ENCODE measurements around the gene HYAL2.

The HYAL2 gene

DNA sequence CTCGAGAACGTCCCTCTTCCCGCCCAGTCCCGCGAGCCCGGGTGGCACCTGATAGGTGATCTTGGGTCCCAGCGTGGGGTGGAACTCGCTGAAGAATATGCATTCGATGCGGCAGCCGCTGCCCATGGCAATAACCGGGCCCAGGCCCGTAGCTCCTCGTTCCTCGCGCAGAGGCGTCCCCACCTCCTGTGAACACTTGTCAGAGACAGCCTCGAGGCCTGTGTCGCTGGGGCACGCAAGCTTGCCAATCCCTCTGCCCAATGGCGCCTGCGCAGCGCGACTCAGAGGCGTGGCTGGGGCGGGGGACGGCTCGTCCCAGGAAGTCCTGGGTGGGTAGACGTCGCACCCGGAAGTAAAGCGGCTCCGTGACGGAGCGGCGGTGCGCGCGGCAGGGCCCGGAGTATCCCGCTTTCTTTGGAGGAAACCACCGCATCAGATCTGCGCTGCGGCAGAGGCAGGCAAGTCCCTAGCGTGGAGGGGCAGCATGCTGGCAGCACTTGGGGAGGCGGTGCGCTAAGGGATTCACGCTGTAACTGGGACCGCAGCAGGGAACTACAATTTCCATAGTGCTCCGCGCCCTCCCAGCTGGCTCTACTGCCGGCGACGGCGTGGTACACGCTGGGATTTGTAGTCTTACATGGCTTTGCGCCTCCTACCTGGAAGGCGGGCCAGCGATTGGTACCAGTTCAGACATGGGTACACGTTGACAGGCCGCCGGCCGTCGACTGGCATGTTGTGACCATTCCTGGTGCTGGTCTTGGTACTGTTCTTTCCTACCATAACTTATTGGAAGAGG lies 28.2 kb upstream of the HYAL2 start, which contains the start of the genes CYB561D2 and NPRL2:
CYB561D2 (plus strand) TSS at position 336 of the 796 bp plus-strand sequence. CDS start 572 bp downstream, outside the sequence.
NPRL2 (minus strand) TSS at position 249 of the 796 bp plus-strand sequence; CDS start at position 126, 123 bp downstream.
- peak; percentile 100 for DNase-seq

GRCh38 chr3:50350213-50350526 lies 27.6 kb upstream of the HYAL2 start:
- no peak for DNase-seq

DNA sequence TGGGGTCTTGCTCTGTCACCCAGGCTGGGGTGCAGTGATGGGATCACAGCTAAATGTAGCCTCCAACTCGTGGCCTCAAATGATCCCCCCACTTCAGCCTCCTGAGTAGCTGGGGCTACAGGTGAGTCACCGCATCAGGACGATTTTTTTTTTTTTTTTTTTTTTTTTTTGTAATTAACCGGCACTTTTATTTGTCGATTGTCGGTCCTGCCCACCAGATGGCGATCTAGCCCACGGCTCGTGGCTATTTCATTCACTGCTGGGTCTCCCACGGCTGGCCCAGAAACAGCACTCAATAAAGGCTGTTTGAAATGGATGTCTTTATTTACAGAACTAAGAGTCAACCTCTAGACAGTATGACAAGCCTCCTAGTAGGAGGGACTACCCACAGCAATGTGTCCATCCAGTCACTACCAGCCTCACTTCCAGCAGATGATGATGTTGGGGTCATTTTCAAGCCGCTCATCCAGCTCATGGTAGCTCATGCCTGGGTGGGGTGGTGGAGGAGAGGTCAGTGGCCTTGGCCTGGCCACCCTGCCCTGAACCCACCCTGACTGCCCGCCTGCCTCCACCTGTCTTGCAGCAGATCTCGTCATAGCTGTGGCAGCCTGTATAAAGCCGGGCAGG lies 24.8 kb upstream of the HYAL2 start:
- peak; percentile 86 for DNase-seq

- peak; percentile 88 for DNase-seq
These were observed 23.2 kb upstream of the HYAL2 start, which contains the start of gene ZMYND10 for GRCh38 chr3:50345586-50346234. ZMYND10 (minus strand) TSS chr3:50345732; CDS start chr3:50345579, 153 bp downstream.

DNA sequence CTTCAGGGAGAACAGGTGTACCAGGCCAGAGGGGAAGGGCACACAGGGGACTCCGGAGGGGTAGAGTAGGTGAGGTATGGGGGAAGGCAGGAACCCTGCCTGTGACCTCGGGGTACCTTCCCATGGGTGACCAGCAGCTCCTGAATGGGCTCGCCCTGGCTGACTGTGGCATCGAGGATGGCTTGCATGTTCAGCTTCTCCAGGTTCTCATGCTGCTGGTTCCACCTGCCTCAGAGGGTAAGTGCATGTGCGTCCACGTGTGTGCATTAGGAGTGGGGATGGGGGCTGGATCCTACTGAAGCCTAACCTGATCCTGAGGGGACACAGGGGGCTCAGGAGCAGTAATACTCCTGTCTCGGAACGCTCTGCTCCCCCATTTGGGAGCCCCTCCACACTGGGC lies 22.5 kb upstream of the HYAL2 start:
- DNase-seq = no peak

DNA sequence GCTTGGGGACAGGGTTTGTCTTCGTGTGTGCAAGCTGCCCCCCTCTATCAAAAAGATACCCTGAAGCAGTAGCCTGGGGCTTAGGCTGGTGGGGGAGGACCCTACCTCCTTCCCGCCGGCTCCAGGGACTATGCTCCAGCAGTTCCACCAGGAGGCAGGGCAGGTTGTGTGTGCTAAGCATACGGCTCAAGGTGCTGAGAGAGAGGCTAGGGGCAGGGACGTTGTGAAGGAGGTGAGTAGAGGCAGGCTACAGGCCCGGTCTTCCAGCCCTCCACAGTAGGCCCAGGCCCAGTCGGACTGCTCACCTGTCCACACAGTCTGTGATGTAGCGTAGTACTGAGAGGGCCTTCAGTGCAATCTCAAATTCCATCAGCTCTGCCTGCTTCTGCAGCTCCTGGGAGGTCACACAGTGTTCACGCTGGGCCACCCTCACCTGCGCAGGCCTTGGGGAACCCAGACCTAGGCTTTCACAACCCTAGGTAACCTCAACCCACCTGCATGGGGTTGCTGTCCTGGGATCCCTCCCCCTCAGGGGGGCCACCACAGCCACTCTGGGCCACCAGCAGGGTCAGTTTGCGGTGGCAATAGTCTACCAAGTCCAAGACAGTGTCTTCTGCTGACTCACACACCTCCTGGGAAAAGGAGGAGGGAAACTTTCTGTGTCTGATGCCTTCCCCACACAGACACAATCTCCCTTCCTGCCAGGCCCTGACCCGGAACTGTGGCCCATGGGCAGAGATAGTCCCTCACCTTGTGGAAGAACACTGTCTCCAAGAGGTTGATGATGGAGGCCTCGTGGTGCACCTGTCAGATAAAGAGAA lies 20.5 kb upstream of the HYAL2 start:
- DNase-seq = no peak

- DNase-seq = no peak
These were observed 19.6 kb upstream of the HYAL2 start for GRCh38 chr3:50341996-50342650.

GRCh38 chr3:50341537-50341936 lies 19.0 kb upstream of the HYAL2 start:
- DNase-seq = peak; percentile 72

DNA sequence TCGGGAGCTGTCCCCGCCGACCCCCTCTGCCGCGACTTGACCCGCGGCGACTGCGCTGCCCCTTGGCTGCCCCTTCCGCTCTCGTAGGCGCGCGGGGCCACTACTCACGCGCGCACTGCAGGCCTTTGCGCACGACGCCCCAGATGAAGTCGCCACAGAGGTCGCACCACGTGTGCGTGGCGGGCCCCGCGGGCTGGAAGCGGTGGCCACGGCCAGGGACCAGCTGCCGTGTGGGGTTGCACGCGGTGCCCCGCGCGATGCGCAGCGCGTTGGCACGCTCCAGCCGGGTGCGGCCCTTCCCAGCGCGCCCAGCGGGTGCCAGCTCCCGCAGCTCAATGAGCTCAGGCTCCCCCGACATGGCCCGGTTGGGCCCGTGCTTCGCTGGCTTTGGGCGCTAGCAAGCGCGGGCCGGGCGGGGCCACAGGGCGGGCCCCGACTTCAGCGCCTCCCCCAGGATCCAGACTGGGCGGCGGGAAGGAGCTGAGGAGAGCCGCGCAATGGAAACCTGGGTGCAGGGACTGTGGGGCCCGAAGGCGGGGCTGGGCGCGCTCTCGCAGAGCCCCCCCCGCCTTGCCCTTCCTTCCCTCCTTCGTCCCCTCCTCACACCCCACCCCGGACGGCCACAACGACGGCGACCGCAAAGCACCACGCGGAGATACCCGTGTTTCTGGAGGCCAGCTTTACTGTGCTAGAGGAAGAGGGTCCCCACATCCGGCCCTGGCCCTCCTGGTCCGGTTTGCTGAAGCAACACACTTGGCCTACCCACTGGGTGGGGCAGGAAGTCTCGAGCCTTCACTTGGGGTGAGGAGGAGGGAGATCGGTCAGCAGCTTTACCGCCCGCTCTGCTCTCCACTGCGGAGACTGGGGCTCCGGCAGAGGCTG lies 18.1 kb upstream of the HYAL2 start, which contains the start of gene RASSF1:
RASSF1 (minus strand) TSS at position 389 of the 882 bp plus-strand sequence; CDS start at position 358, 31 bp downstream.
- peak; percentile 88 for DNase-seq

GRCh38 chr3:50340147-50340447 lies 17.6 kb upstream of the HYAL2 start:
- no peak for DNase-seq

- peak; percentile 67 for DNase-seq
These were observed 17.1 kb upstream of the HYAL2 start for GRCh38 chr3:50339485-50340146.

DNA sequence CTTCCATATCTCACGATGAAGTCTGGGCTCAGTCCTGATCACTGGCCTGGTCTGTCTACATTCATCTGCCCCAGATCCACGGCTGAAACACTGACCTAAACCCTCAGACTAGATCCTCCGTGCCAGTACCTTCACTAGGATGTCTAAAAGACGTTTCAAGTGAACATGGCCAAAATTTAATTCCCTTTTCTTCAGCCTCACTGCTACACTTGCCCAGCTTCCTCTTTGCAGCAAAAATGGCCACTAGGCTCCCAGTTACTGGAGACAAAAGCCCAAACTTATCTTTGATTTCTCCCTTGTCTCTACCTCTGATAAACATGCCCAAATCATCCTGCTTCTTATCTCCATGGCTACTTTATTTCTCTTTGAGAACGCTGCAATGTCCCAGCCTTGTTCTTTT lies 16.4 kb upstream of the HYAL2 start:
- no peak for DNase-seq

DNA sequence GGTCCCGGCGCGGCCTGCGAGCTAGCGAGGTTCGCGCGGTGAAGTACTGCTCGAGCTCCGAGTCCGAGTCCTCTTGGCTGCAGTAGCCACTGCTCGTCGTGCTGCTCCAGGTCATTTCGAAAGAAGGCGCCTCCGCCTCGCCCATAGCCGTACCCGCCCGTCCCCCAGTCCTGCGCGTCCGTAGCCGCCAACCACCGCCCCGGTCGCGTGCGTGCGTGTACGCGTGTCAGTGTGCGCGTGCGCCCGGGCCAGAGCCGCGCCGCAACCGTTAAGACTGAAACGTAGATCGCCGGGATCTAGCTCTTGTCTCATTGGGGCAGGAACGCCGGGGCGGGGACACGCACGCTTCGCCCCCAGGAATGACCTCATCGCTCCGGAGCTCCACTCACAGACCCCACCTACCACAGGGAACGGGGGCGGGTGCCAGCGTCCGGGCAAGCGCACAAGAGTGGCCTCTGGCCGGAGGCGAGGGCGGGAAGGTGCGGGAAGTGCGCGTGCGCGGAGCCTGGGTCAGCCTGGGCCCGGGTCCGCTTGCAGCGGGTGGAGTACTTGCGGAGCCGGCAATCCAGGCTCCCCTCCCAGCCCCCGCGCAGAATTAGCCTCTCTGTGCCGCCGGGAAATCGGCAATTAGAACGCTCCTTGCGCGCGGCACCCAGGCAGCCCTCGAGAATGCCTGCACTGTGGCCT lies 14.8 kb upstream of the HYAL2 start:
- DNase-seq = peak; percentile 97

DNA sequence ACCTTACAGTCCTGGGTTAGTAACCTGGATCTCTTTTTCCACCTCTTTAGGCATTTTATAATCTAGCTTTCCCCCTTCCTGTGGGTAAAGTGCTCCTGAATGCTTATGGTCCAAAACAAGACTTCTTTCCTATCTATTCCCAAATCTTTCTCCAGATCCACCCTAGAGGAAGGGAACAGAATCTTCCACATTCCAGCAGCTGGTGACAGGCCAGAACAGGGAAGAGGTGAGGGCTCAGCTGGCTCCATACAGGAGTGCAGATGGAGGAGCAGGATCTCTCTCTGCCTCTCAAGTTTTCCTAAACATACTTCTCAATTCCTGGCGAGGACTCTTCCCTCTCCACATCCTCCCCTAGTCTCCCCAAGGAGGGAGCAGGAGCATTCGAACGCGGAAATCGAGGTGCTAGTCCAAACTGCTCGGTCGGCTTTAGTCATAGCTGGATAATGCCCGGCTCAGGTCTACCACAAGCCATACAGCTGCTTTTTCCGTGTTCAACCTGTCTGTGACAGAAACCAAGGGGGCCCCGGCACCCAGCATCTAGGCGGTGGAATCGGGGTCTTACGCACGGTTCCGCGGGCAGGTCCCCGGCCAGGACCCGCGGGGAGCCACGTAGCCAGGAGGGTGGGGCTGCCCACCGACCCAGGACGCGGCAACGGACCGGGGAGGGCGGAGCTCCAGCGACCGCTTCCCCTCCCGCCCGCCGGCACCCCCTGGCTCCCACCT lies 14.1 kb upstream of the HYAL2 start:
- no peak for DNase-seq

- DNase-seq = no peak
These were observed 12.0 kb upstream of the HYAL2 start for GRCh38 chr3:50334339-50335075.

DNA sequence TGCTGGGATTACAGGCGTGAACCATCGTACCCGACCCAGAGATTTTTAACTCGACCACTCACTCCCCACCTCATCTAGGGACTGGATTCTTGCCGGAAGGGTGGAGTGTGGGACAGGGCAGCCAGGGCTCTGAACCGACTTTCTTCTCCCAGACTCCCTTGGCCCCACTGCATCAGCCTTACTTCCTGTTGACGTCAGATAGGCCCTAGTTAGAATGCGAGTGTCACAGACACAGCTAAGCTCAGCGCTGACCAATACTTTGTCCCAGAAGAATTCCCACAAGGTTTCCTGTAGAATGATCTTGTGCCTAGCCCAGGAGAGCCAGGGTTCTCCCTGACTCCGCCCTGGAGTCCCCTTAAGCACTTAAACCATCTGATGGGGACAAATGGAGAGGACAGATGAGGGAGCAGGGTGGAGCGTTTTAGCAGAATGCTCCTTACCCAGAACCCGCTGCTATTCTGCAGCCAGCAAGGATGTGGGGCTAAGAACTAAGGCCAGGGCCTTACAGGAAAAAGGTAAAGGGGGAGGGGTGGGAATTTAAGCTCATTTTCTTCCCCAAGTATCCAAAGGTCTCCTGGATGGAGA lies 11.3 kb upstream of the HYAL2 start:
- no peak for DNase-seq

GRCh38 chr3:50331364-50331907 lies 8.9 kb upstream of the HYAL2 start:
- no peak for DNase-seq

DNA sequence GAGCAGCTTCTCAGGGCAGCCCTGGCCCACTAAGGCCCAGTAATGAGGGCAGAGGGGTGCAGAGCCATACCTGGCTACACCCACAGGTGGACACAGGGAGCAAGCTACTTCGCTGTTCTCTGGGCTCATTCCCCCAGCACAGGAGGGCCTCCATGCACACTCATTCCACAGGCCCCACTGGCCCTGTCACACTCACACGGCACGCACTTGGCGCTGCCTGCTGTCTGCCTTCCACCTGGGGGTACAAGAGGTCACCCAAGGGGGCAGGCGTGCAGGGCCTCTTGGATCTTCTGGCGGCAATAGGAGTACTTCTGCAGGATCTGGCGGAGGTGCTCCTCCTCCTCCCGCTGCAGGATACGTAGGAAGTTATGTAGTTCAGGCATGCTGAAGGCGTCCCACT lies 7.8 kb upstream of the HYAL2 start:
- DNase-seq = no peak
